NT2/D1 (cell line): Measurements from ENCODE around the gene PFN4.

Experiments
- SUZ12 ChIP-seq: IDR thresholded peaks from 2 replicates; pipeline ENCODE4 v1.6.1; 2011; ENCODE audit not compliant: insufficient read length, insufficient read depth; ENCODE audit errors: extremely low read depth
- YY1 ChIP-seq: IDR thresholded peaks from 2 replicates; pipeline ENCODE4 v1.6.1; 2011; ENCODE audit not compliant: insufficient read length, insufficient read depth
- ZNF274 ChIP-seq: IDR thresholded peaks from 2 replicates; pipeline ENCODE4 v1.6.1; 2011; ENCODE audit warnings: mild to moderate bottlenecking, low read depth, low read length

GRCh38 chr2:24147364-24147763 lies 24.2 kb upstream of the PFN4 start:
- TF ChIP-seq YY1 (no peak), ZNF274 (no peak), SUZ12 (no peak)
